Retinal pigment epithelial cell (primary cell): ENCODE results near the gene FRG1.
"Not testable (repeated sequence)": the region's sequence is repeated elsewhere in the genome, so short reads cannot be mapped to it uniquely, and the experiment has no call there.

Source experiments
- DNase-seq: peaks from one replicate; pipeline ENCODE4 v3.0.0-alpha.2; 2010; ENCODE audit warnings: low read depth
- H3K4me3 ChIP-seq: 2 replicates; pipeline ENCODE4 v1.5.1; 2011; ENCODE audit warnings: mild to moderate bottlenecking, low read length, control low read depth, moderate library complexity
- TF ChIP-seq, protein P1 (sequence below): conservative IDR thresholded peaks from 2 replicates; pipeline ENCODE4 v1.5.1; 2011; ENCODE audit warnings: low read depth, low read length, control low read depth, inconsistent platforms

Gene FRG1

GRCh38 chr4:189940178-189941004 lies at the start of gene FRG1:
FRG1 (plus strand) TSS chr4:189940872; CDS start chr4:189941010, 138 bp downstream.
- peak within 1 kb of the TSS; percentile 95 for H3K4me3 ChIP-seq
- TF ChIP-seq, protein P1, sequence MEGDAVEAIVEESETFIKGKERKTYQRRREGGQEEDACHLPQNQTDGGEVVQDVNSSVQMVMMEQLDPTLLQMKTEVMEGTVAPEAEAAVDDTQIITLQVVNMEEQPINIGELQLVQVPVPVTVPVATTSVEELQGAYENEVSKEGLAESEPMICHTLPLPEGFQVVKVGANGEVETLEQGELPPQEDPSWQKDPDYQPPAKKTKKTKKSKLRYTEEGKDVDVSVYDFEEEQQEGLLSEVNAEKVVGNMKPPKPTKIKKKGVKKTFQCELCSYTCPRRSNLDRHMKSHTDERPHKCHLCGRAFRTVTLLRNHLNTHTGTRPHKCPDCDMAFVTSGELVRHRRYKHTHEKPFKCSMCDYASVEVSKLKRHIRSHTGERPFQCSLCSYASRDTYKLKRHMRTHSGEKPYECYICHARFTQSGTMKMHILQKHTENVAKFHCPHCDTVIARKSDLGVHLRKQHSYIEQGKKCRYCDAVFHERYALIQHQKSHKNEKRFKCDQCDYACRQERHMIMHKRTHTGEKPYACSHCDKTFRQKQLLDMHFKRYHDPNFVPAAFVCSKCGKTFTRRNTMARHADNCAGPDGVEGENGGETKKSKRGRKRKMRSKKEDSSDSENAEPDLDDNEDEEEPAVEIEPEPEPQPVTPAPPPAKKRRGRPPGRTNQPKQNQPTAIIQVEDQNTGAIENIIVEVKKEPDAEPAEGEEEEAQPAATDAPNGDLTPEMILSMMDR, result peak; percentile 90
- peak; percentile 82 for DNase-seq

GRCh38 chr4:189897667-189898066 lies 43.0 kb upstream of the FRG1 start:
- TF ChIP-seq, protein P1, result no peak
- H3K4me3 ChIP-seq, result no peak overlapping the region
- DNase-seq, result no peak

DNA sequence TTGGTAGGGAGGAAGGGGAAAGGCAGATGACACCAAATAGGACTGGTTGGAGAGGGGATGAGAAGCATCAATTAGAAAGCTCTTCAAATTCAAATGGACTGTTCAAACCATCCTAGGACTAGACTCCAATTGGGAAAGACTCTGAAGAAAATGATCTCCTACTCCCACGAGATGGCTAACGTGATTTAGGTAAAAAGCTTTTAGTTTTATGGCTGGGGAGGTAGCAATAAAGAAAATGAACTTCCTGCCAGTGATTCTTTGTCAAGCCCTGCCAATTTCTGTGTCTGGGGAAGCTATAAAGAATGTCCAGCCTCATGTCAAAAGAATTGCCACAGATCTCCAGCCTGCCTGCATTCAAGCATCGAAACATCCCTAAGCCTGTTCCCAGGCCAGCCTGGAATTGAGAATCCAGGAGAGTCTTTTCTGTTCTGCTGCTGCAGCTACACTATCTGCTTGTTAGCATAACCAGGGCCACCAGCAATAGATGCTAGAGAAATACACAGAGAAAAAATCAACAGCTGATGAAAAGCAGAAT lies 41.1 kb upstream of the FRG1 start:
- DNase-seq, H3K4me3 ChIP-seq: not testable (repeated sequence)

GRCh38 chr4:189904420-189905027 lies 36.1 kb upstream of the FRG1 start:
- TF ChIP-seq, protein P1, result peak; percentile 61
- not testable (repeated sequence) for H3K4me3 ChIP-seq
- DNase-seq, result peak; percentile 18

DNA sequence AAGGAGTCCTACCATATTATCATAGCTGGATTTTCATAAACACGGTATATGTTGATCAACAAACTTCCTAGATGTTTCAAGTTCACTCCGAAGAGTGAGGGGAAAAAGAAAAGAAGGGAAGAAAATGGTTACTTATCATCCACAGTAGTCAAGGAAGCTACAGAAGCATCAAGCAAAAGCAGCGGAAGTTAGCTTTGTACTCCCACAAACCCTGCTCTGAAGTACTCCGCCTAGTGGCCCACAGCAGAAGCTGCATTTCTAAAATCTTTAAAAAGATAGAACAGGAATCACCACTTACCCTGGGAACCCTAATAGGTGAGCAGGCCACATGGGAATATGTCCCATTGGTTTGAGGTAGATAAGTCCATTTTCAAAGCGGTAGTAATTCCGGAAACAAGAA lies 28.5 kb upstream of the FRG1 start:
- TF ChIP-seq, protein P1, result peak; percentile 51
- DNase-seq, result no peak
- no peak overlapping the region for H3K4me3 ChIP-seq

- TF ChIP-seq, protein P1, result no peak
- no peak overlapping the region for H3K4me3 ChIP-seq
Observed at GRCh38 chr4:189917161-189917891, 23.3 kb upstream of the FRG1 start.

GRCh38 chr4:189921058-189921457 lies 19.6 kb upstream of the FRG1 start:
- TF ChIP-seq, protein P1, result no peak

More at GRCh38 chr4:189917161-189917891, 23.3 kb upstream of the FRG1 start:
- DNase-seq, result no peak

GRCh38 chr4:189926742-189927141 lies 13.9 kb upstream of the FRG1 start:
- DNase-seq, H3K4me3 ChIP-seq: not testable (repeated sequence)

More at GRCh38 chr4:189921058-189921457, 19.6 kb upstream of the FRG1 start:
- no peak for DNase-seq
- H3K4me3 ChIP-seq, result no peak overlapping the region
